Heart left ventricle (tissue), 16 donors: ENCODE results near the gene INSRR. TPM values are rescaled to one million over a fixed set of nuclear protein-coding genes. Genes with fewer than 3 reads are reported as not detected.

Experiments used
- ATAC-seq, 4 donors: fragments of 200-7000 bp; cut with Tn5 transposase; one replicate each; pipeline ENCODE4 v1.9.1; 2020 to 2022; ENCODE audit warnings: moderate library complexity in 4 of 4, mild to moderate bottlenecking in 3 of 4, moderate number of reproducible peaks in 1 of 4
- DNase-seq, 5 donors: peaks; one replicate each; pipeline ENCODE4 v3.0.0-alpha.2; 2020
- H3K27ac ChIP-seq, 12 donors: fragments of 200-600 bp; sonication (generic) in 4 of 12; one replicate each; pipeline versions ENCODE4 v1.5.0 to v1.8.0; 2016 to 2022; ENCODE audit warnings: mild to moderate bottlenecking in 2 of 12
- H3K27me3 ChIP-seq, 9 donors: fragments of 200-600 bp; sonication (generic) in 2 of 9; one replicate each; pipeline versions ENCODE4 v1.5.1 to v1.8.0; 2016 to 2022; ENCODE audit warnings: mild to moderate bottlenecking in 3 of 9
- H3K36me3 ChIP-seq, 9 donors: fragments of 200-600 bp; sonication (generic) in 2 of 9; one replicate each; pipeline versions ENCODE4 v1.5.0 to v1.8.0; 2018 to 2022; ENCODE audit warnings: mild to moderate bottlenecking in 2 of 9
- H3K4me1 ChIP-seq, 12 donors: fragments of 200-600 bp; sonication (generic) in 4 of 12; one replicate each; pipeline versions ENCODE4 v1.5.0 to v1.8.0; 2016 to 2022; ENCODE audit warnings: mild to moderate bottlenecking in 3 of 12
- H3K4me3 ChIP-seq, 12 donors: fragments of 200-600 bp; sonication (generic) in 4 of 12; one replicate each; pipeline versions ENCODE4 v1.5.0 to v1.8.0; 2017 to 2022; ENCODE audit warnings: mild to moderate bottlenecking in 9 of 12, moderate library complexity in 4 of 12
- H3K9me3 ChIP-seq, 12 donors: fragments of 200-600 bp; sonication (generic) in 4 of 12; one replicate each; pipeline versions ENCODE4 v1.5.0 to v1.8.0; 2016 to 2022; ENCODE audit warnings: mild to moderate bottlenecking in 1 of 12
- POLR2A ChIP-seq, 2 donors: fragments of 450-650 bp; IDR thresholded peaks; one replicate each; pipeline ENCODE4 v1.6.1; 2017; ENCODE audit warnings: antibody characterized with exemption in 2 of 2, mild to moderate bottlenecking in 2 of 2, moderate library complexity in 2 of 2
- WGBS, 4 donors: extraction: QIAGEN DNeasy Blood & Tissue Kit in 2 of 4; methylation state at CpG; one replicate each; pipeline versions ENCODE4 v1.1.5 to v1.1.7; 2013 to 2018; 5-methylcytosine and 5-hydroxymethylcytosine counted together
- intact Hi-C, 10 donors: fragments of 100-400 bp; cut with DNase I; formaldehyde crosslinking; loops; one replicate each; pipeline versions ENCODE4 v1.11.1 to v1.14.2; 2022
- polyA plus RNA-seq, 2 donors: library from polyadenylated mRNA; stranded (reverse); fragments of 200-250 nt; gene quantifications; one replicate each; pipeline ENCODE4 v1.2.3, GENCODE V29; 2013
- total RNA-seq, 9 donors: library from RNA; depleted of rRNA in 2 of 9; stranded (reverse); fragments of >200 nt in 2 of 9; fragmentation: NEBNext Ultra II Directional in 3 of 9; extraction: Animal tissue kit (Norgen Biotek cat#: 25700) in 3 of 9; gene quantifications; one replicate each; pipeline versions ENCODE4 v1.1.0 to v1.2.4, GENCODE V29; 2016 to 2023
- TF ChIP-seq, protein P1 (sequence below), 12 donors: fragments of 200-600 bp; sonication (generic) in 4 of 12; IDR thresholded peaks; one replicate each; pipeline versions ENCODE4 v1.5.0 to v1.8.0; 2018 to 2022; ENCODE audit warnings: antibody characterized with exemption in 12 of 12, mild to moderate bottlenecking in 5 of 12
- donor health status: ischemic (EF 13 %, LVEDD 7.1; RV severe dilation, severe dysfunction).
- donor health status: healthy with polysubstance abuse.
- donor health status: DM: no; HTN: yes; CAD: no.
- donor health status: DM: no; HTN: no; CAD: no.
- donor health status: ischemic (EF 25% LVEDD 6.9; RV normal size, moderate dysfunction).
- donor health status: ischemic (EF 25% LVEDD 5.7; RV mildly dilated, moderate dysfunction).
- donor health status: healthy.
- donor health status: DM: yes; HTN: yes; CAD: no.
- donor health status: ischemic (EF 35%, LVEDD 5.7; RV mildly dilated, moderate dysfunction).
- donor health status: nonischemic (EF 11% LVEDD 7.7; RV severe dilation, severe dysfunction).
- donor health status: DM: yes; HTN: yes; CAD: no.
- donor health status: PGD.
- donor health status: ischemic (EF 29% LVEDD 5.4; RV normal size, mild dysfunction).
- donor health status: nonischemic (EF 23%, LVEDD 6.1; RV moderate dilation, normal function).

The INSRR gene
- total and polyA plus RNA-seq, 11 donors: 0.07 to 0.42 (median 0.12) TPM; not detected in 3

DNA sequence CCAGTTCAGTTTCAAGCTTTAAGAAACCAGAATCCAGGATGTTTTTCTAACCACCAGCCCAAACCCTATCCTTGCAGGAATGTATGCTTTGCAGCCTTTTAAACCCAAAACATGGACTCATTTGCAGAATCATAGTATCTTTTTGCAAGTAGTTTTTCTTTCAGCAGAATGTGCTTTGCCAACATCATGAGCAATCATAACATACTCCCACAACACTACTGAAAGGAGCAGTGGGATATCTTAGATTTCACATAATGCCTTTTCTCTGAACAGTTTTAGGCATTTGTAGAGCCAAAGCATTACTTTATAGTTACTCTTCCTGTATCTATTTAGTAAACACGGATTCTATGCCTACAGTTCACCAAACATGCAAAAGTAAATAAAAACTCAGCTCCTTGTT, 32.3 kb downstream of the INSRR start:
- H3K4me1 ChIP-seq: no peaks in the 10 kb centered on the region
- no peaks in the 10 kb centered on the region for H3K9me3 ChIP-seq
- 61 to 83% (median 72%) methylated on average over 1 of the region's 1 CpG for WGBS, 4 donors
- H3K36me3 ChIP-seq: no peaks in the 10 kb centered on the region
- H3K27me3 ChIP-seq: peaks cover 0 to 3% (median 0%) of the 10 kb centered on the region in 9 donors
- no peak for TF ChIP-seq POLR2A (IDR thresholded peaks at IDR 0.05)
- TF ChIP-seq, protein P1, sequence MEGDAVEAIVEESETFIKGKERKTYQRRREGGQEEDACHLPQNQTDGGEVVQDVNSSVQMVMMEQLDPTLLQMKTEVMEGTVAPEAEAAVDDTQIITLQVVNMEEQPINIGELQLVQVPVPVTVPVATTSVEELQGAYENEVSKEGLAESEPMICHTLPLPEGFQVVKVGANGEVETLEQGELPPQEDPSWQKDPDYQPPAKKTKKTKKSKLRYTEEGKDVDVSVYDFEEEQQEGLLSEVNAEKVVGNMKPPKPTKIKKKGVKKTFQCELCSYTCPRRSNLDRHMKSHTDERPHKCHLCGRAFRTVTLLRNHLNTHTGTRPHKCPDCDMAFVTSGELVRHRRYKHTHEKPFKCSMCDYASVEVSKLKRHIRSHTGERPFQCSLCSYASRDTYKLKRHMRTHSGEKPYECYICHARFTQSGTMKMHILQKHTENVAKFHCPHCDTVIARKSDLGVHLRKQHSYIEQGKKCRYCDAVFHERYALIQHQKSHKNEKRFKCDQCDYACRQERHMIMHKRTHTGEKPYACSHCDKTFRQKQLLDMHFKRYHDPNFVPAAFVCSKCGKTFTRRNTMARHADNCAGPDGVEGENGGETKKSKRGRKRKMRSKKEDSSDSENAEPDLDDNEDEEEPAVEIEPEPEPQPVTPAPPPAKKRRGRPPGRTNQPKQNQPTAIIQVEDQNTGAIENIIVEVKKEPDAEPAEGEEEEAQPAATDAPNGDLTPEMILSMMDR (IDR thresholded peaks at IDR 0.05): no peak
- no peak overlapping the region for H3K27ac ChIP-seq
- intact Hi-C loops: no loop called here
- no peak for DNase-seq
- no peak overlapping the region for H3K4me3 ChIP-seq
- no peak for ATAC-seq

DNA sequence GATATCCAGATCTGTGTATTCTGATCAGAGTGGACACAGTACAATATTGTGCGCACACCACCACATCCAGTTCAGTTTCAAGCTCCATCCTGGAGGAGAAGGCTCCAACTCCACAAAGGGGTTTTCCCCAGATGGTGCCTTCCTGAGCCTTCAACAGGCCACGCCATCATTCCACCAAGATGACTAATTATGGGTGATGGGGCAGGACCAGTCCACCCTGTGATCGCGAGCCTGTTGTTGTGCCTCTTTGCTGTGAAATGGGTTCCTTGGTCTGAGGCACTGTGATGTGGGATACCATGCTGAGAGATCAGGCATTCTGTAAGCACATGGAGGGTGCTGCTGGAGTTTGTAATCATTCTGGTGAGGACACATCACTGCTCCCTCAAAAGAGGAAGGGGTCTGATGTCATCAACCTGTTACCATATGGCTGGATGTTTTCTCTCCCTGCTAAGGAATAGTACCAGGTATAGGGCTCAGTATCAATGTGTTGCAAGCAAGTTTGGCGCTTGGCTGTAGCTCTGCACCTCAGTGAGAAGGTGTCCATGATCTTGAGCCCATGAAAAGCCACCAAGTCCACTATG, 35.6 kb downstream of the INSRR start:
- ATAC-seq: no peak
- no peak for TF ChIP-seq POLR2A (IDR thresholded peaks at IDR 0.05)
- TF ChIP-seq, protein P1 (IDR thresholded peaks at IDR 0.05): no peak
- no peaks in the 10 kb centered on the region for H3K27me3 ChIP-seq
- intact Hi-C loops: no loop called here
- no peaks in the 10 kb centered on the region for H3K4me1 ChIP-seq
- 91 to 100% (median 94%) methylated on average over 2 to 5 of the region's 5 CpGs for WGBS, 4 donors
- no peaks in the 10 kb centered on the region for H3K36me3 ChIP-seq
- H3K27ac ChIP-seq: no peak overlapping the region
- no peak for DNase-seq
- H3K4me3 ChIP-seq: no peak overlapping the region
- H3K9me3 ChIP-seq: no peaks in the 10 kb centered on the region

DNA sequence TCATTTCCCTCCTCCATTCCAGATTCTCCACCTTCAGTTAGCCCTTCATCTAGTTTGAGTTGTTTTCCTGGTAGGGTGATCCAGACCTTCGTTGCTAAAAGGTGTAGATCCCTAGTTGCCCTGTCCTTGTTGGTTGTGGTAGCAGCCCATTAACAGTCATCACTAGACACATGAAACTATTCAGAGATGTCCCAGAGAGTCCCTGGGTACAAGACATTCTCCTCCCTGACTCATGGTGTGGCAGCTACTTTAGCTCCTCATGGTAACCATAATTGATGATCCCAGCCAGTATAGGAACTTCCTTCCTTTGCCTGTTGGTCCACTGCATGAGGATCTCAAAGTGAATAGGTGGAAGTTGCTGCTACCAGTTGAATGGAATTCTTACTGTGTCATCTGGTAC, 36.2 kb downstream of the INSRR start:
- H3K9me3 ChIP-seq: no peaks in the 10 kb centered on the region
- H3K36me3 ChIP-seq: no peaks in the 10 kb centered on the region
- no peak for ATAC-seq
- H3K4me1 ChIP-seq: no peaks in the 10 kb centered on the region
- TF ChIP-seq, protein P1 (IDR thresholded peaks at IDR 0.05): no peak
- no peak for TF ChIP-seq POLR2A (IDR thresholded peaks at IDR 0.05)
- no peak overlapping the region for H3K27ac ChIP-seq
- intact Hi-C loops: no loop called here
- no peak overlapping the region for H3K4me3 ChIP-seq
- no peaks in the 10 kb centered on the region for H3K27me3 ChIP-seq
- no peak for DNase-seq
- WGBS, 4 donors: 69 to 90% (median 72%) methylated on average over 1 of the region's 1 CpG

DNA sequence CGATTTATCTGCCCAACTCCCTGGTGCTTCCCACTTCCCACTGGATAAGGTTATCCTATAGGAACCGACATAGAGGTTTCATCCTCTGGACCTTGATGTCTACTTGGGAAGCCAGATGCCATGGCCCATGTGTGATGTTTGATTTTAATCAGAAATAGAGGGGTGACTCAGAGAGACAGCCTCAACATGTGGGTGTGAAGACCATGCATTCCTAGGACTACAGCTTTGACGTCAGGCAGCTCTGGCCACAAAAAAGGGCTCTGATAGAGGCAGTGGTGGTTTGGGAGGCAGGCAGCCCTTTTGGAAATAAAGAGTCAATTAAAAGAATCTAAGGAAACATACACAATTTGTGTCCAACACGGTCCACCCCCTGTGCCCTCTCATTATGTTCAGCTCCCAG, 37.1 kb downstream of the INSRR start:
- Histone ChIP-seq H3K4me3 (no peak overlapping the region), H3K9me3 (no peaks in the 10 kb centered on the region), H3K36me3 (no peaks in the 10 kb centered on the region), H3K27me3 (no peaks in the 10 kb centered on the region), H3K27ac (no peak overlapping the region), H3K4me1 (peaks cover 0 to 9% (median 0%) of the 10 kb centered on the region in 12 donors)
- no peak for TF ChIP-seq POLR2A (IDR thresholded peaks at IDR 0.05)
- TF ChIP-seq, protein P1 (IDR thresholded peaks at IDR 0.05): no peak
- intact Hi-C loops: no loop called here
- ATAC-seq (peak in 1 of 4 donors; percentile 67), DNase-seq (no peak)
- 65 to 71% (median 69%) methylated on average over 4 of the region's 4 CpGs for WGBS, 4 donors
